ENCODE data around the gene CCDC134.
"Not testable (repeated sequence)": the region's sequence is repeated elsewhere in the genome, so short reads cannot be mapped to it uniquely, and the experiment has no call there.

The CCDC134 gene

DNA sequence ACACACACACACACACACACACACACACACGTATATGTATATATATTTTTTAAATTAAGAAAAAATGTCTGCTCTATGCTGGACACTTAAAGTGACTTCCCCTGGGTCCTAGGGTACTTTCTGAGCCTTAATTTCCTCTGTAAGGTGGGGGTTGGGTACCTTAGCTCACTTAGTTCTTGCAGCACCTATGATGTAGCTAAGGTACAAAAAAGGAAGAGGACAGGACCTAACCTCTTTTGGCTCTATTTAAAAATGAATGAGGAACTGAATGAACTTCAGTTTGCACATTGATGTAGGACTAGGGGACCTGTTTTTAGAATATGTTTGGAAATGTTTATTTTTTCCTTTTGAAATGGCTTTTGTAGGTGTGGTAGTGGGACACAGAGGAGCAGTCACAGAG, 43.6 kb downstream of the CCDC134 start:
- DNase-seq (ENCODE audit: low read depth): no peak

GRCh38 chr22:41844513-41844912, 44.0 kb downstream of the CCDC134 start:
- DNase-seq (ENCODE audit: low read depth): no peak

- no peak for DNase-seq (ENCODE audit: low read depth)
These were observed 45.1 kb downstream of the CCDC134 start for GRCh38 chr22:41845380-41846267.

DNA sequence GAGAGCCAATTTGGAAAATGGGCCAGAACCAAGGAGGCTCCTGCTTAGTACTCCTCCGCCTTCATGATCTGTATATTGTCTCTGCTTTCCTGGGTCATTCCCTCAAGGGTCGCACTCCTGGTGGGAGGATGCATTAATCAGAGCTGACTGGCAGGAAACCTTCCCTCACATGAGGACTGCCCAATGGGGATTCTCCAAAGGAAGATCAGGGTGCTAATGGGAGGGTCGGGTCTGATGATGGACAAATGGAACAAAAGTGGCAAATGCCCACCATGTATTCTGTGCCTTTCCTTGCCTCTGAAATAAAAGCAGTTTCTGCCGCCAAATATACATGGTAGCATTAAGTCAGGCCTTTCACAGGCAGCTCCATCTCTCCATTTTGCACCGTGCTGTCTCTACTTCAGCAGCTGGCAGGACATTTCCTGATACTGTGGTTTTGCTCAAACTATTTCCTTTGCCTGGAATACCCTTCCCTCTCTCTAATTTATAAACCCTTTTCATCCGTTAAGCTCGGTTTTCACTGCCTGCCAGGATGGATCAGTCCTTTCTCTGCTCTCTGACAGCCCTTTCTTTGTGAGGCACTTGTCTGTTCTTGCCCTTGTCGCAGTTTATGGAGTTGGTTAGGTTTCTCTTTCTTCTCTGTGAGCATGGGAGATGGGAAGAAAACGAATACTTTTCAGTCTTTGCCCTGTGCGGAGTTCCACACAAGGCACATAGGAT, 45.9 kb downstream of the CCDC134 start:
- no peak for DNase-seq (ENCODE audit: low read depth)

DNA sequence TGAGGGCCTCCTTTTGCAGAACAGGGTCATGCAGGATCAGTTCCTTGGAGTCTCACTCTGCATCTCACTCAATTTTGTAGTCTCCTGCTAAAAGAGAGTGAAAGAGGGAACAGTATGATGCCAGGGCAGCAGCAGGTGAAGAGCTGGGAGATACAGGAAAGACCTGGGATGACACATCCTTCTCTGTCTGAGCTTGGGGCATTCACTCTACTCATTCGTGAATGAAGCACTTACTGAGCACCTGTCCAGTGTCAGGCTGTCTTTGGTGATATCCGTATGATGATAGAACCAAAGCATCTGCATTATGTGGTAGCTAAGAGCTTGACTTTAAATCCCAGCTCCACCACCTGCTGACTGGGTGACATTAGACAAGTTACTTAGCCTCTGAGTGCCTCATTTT, 46.8 kb downstream of the CCDC134 start:
- DNase-seq (ENCODE audit: low read depth): no peak

GRCh38 chr22:41848468-41848867, 48.0 kb downstream of the CCDC134 start:
- DNase-seq (ENCODE audit: low read depth): no peak

DNA sequence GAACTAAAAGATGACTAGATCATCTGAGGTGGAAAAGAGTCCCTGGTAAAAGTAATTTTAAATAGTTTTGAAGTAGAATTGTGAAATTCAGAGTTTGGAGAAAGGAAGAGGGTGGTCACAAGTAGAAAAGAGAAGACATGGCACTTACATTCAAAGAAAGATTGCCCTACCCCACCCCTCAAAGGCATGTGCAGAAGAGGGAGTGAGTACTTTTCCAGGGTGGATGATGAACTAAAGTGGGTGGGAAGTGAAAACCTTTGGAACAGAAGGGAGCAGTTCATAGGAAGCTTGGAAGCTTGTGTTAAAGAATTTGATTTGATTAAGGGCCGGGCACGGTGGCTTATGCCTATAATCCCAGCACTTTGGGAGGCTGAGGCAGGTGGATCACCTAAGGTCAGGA, 56.0 kb downstream of the CCDC134 start:
- no peak for DNase-seq (ENCODE audit: low read depth)

DNA sequence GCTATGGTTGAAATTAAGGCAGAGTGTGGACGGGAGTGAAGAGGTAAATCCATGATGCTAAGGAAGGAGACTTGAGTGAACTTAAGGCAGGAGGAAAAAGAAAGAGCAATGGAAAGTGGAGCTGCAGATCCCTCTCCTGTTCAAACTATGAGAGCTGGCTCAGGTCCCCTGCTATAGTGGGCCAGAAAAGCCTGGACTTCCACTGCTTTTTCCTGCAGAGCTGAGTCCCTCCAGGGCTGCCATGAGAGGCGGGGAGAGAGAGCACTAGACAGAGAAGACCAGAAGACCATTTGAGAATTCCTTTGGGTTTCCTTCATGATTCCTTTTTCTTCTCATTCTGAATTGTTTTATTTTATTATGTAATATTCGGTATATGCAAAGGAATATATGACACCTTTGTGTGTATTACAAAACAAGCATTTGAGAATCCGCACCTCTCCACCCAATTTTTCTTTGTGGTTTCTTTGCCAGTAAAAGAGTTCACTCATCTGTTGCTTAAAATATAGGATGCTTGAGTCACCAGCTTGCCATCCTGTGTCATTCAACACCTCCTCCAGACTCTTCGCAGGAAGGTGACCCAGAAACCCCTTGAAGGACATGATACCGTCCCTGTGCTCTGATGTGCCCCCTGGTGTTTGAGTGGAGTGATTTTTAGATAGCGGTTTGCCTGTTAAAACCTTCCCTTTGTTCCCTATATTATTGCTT, 56.8 kb downstream of the CCDC134 start:
- DNase-seq (ENCODE audit: low read depth): peak; percentile 51

DNA sequence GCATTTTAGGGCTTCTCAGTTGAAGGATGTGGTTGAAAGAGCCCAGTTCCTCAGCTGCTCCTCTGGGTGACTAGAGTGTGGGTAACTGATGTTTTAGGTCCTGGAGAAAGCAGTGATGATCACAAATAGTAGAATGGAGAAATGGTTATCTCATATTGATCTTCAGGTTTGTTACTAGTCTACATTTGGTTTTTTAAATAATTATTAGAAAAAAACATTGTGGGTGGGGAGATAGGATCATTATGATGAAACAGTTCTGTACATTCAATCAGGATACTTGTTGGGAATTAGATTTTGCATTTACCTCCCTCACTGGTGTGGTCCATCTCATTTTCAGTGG, 57.4 kb downstream of the CCDC134 start:
- no peak for DNase-seq (ENCODE audit: low read depth)

DNA sequence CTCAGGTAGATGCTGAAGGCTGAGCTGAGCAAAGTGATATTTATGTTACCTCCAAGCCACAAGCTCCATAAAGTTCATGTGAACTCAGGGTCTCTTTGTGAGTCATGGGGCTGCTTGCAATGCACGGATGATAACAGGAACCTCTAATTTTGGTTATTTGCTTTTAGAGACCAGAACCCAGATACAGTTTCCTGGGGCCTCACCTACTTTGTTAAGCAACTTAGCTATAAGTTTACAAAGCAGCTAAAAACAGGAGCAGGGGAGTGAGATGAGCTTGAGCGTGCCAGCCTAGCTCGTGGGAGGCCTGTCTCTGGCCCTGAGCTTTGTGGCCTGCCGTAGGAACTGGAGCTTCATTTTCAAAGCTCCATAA, 61.7 kb downstream of the CCDC134 start:
- DNase-seq (ENCODE audit: low read depth): peak; percentile 3

- DNase-seq (ENCODE audit: low read depth): peak; percentile 30
These were observed 62.2 kb downstream of the CCDC134 start for GRCh38 chr22:41862530-41863266.

DNA sequence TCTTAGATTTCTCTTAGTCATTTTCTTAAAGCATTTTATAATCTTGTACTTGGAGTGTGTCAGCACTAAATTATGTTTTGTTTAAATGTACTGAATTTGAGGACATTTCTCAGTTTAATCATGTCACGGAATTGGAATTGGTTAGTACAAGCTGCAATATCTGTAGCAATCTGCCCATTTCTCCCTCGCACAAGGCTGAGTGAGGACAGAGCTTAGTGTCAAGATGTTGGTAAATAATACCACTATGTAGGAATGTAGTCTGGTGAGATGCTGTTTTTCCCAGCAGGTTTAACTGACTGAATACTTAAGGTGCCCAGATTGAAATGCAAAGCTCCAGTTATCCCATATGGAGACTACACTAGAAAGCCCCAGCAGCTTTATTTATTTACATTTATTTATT, 63.0 kb downstream of the CCDC134 start:
- no peak for DNase-seq (ENCODE audit: low read depth)

DNA sequence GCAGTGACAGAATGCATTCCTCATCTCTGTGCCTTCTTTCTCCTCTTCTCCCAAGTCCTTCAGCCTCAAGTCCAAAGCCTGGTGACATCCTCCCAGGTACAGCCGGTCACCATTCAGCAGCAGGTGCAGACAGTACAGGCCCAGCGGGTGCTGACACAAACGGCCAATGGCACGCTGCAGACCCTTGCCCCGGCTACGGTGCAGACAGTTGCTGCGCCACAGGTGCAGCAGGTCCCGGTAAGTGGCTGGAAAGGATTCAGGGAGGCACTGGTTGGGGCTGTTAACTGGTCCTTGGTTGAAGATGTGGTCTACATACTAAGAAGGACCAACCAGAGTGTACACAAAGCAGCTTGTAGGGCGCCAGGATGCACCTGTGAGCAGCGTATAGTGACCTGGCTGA, 68.1 kb downstream of the CCDC134 start:
- no peak for DNase-seq (ENCODE audit: low read depth)

DNA sequence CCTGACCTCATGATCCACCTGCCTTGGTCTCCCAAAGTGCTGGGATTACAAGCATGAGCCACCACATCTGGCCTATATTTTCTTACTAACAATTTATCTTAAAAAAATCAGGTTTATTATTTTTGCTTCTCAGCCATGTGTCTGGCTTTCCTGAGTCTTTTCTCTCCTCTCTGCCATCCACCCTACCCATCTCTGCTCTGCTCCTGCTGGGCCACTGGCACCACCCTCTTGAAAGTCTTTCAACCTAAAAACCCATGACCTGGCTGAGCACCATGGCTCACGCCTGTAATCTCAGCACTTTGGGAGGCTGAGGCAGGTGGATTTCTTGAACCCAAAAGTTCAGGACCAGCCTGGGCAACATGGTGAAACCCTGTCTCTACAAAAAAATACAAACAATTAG, 69.6 kb downstream of the CCDC134 start:
- not testable (repeated sequence) for DNase-seq (ENCODE audit: low read depth)

DNA sequence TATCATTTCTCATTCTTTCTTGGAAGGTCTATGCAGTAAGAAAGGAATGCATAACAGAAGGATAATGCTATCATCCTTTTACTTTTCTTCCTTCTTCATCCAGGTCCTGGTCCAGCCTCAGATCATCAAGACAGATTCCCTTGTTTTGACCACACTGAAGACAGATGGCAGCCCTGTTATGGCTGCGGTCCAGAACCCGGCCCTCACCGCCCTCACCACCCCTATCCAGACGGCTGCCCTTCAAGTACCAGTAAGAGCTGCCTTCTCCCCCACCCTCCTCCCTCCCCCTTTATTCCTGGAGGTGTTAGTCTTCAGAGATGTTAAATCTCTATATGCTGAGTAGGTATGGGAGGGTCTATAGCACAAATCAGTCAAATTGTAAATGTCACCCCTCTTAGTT, 70.3 kb downstream of the CCDC134 start:
- DNase-seq (ENCODE audit: low read depth): no peak

- DNase-seq (ENCODE audit: low read depth): no peak
These were observed 72.9 kb downstream of the CCDC134 start for GRCh38 chr22:41873391-41873790.

- DNase-seq (ENCODE audit: low read depth): no peak
These were observed 73.6 kb downstream of the CCDC134 start for GRCh38 chr22:41874090-41874489.

DNA sequence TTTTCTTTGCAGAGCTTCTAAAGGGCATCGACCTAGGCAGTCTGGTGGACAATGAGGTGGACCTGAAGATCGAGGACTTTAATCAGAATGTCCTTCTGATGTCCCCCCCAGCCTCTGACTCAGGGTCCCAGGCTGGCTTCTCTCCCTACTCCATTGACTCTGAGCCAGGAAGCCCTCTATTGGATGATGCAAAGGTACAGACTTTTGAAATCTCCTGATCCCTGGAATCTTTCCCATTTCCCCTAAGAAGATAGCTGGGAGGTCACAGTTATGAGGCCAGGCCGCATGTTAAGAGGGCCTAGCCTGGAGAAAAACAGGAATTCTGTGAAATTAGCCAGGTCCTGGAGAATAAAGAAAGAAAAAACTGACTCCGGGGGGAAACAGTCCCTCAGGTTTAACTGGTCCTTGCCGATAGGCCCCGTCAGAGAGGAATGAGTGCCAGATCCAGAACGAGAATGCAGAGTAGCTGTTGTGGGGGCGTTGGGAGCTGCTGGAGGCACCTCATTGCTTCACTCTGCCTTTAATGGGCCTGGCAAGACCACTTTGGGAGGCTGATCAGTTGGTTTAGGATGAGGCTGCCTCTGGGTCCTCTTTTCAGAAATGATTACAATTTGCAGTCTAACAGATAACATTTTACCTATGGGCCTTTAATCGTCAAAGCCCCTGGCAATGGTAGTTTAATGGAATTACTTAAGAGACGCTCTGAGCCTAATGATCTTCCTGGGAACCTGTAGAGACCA, 75.2 kb downstream of the CCDC134 start:
- no peak for DNase-seq (ENCODE audit: low read depth)

All from stimulated activated CD8-positive, alpha-beta memory T cell treated with anti-CD3 and anti-CD28 coated beads, Interleukin-4, amount 100 ng/mL, for 24 hours (primary cell).